ENCODE data around the gene PHLDB3. TPM values are rescaled to one million over a fixed set of nuclear protein-coding genes. Genes with fewer than 3 reads are reported as not detected.

Gene PHLDB3
- 4.1 and 6.3 TPM in 2 replicates for total RNA-seq

DNA sequence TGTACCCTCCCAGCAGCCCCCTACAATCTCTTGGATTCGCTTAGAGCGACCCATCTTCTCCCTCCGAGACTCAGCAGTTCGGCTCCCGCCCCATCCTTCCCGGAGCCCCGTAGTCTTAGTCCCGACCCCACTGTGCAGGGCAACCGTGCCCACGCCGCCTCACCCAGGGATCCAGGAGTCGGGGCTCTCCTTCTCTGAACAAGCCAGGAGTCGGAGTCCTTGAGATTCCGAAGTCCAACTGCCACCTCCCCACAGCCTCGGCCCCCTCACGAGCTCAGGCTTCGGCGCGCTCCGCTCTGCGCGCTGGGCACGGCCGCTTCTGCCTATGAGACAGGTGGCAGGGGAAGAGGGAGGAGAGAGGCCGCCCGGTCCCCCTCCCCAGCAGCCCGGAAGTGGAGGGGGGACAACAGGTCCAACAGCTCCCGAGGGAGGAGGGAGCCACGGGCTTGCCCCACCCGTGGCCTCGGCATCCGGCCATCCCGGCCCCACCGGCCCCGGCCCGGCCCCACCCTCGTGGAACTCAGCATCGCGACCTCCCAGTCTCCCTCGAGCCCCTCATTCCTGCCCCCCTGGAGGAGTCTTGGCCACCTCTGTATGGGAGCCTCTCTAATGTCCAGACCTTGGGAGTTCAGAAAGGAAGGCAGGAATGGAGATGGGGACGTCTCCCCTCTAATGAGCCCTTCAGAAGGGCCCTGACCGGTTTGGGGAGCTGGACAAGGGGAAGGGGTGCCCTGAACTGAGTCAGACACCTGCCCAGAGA is at the start of gene PHLDB3:
PHLDB3 (minus strand) TSS at position 321 of the 760 bp plus-strand sequence. CDS start 628 bp downstream, outside the sequence.

DNA sequence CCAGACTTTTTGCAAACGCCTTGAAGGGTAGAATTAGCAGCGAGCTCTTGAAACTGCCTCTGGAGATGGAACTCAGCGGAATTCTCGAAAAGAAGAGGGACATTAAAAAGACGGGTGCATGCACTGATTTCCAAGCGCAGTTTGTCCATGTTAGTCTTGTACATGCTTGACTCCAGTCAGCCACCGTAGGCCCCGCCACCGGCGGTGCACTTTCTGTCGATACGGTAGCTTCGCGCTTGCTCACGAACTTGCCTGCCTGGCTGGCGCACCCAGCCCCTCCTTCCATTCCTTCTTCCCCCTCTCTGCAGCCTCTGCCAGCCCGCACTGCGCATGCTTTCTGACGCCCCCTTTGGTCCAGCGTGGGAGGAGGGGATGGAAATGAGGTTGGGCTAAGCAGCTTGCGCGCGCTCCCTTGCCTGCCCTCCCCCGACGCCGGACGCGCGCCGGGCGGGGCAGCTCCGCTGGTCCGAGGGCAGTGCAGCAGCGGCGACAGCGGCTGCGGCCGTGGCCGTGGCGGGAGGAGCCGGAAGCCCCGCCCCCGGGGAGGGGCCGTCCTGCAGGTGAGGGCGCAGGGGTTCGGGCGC is 28.5 kb upstream of the PHLDB3 start, which contains the start of gene ZNF575:
ZNF575 (plus strand) TSS at position 227 of the 584 bp plus-strand sequence. CDS start 1,235 bp downstream, outside the sequence.

DNA sequence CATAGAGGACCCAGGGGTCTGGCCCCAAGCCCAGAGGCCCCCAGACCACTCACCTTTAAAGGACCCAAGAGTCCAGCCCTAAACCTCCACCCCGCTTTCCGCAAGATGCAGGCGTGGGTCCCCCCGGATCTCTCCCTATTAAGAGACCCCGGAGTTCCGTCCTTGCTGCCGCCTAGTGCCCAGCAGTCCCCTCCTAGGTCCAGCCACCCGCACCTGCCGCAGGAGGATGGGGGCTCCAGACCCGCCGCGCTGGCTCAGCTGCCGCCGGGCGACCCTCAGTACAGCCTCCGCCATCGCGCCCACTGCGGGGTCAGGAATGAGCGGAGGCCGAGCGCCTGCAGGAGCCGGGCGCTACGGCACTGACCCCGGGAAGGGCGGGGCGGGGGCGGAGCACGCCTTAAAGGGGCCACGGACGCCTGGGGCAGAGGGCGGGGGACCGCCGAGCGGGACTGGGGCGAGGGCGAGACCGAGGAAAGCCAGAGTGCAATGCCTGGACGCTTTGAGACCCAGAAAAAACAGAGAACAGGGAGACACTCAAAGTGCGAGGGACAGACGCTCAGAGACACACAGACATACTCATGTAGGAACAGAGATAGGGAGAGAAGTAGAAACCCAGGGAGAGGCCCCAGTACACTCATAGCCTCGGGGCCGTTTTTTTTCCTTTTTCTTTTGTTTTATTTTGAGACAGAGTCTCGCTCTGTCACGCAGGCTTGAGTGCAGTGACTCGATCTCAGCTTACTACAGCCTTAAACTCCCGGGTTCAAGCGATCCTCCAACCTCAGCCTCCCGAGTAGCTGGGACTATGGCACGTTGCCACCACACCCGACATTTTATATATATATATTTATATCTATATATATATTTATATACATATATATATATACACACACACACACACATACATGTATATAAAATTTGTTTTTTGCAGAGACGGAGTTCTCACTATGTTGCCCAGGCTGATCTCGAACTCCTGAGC is 22.6 kb upstream of the PHLDB3 start, which contains the start of gene ETHE1:
ETHE1 (minus strand) TSS at position 318 of the 976 bp plus-strand sequence; CDS start at position 294, 24 bp downstream.

DNA sequence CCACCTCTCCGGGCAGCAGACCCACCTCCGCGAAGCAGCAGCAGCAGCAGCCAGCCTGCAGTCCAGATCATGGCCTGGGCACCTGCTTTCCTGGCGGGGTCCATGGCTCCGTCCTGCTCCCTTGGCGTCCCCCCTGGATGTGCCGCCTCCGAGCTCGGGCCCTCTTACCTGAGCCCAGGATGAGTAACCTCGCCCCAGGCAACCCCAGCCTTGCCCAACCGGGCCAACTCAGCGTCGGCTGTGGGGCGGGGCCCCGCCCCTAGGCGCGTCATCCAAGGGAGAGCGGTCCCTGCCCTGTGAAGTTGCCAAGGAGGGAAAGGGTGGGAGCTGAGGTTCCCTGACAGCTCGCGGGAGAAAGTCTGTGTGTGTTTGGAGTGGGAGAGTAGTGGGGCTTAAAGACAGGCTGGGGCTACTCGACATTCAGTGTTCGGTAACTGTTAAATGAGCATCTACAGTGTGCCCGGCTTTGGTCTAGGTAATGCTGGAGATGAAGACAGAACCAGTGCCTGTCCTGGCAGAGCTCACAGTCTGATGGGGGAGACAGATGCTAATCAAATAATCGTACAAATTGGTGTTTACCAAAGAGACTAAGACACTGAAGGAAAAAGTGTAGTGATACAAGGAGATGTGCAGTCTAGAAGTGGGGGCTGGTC is 39.0 kb downstream of the PHLDB3 start, which contains the start of gene LYPD3:
LYPD3 (minus strand) TSS at position 141 of the 653 bp plus-strand sequence; CDS start at position 104, 37 bp downstream.

Other genes starting within 250 kb of the PHLDB3 start
- 0.13 TPM in 1 of 2 replicates, not detected in the other for gene PSG9, start 235.2 kb downstream of the PHLDB3 start, total RNA-seq
- gene CD177, start 151.1 kb downstream of the PHLDB3 start, total RNA-seq: not detected in 2 replicates
- gene TEX101, start 89.9 kb downstream of the PHLDB3 start, total RNA-seq: not detected in 2 replicates
- gene LYPD3, start 39.1 kb downstream of the PHLDB3 start, total RNA-seq: 0.38 TPM in 1 of 2 replicates, not detected in the other
- gene ETHE1, start 22.5 kb upstream of the PHLDB3 start, total RNA-seq: 61.3 and 106 TPM in 2 replicates
- 0.16 and 0.76 TPM in 2 replicates for gene ZNF575, start 28.4 kb upstream of the PHLDB3 start, total RNA-seq
- gene XRCC1, start 70.8 kb upstream of the PHLDB3 start, total RNA-seq: 34.4 and 45.0 TPM in 2 replicates
- 1.3 and 4.6 TPM in 2 replicates for gene PINLYP, start 71.1 kb upstream of the PHLDB3 start, total RNA-seq
- gene IRGQ, start 91.4 kb upstream of the PHLDB3 start, total RNA-seq: 19.4 and 26.5 TPM in 2 replicates
- gene ZNF576, start 91.8 kb upstream of the PHLDB3 start, total RNA-seq: 8.9 and 16.0 TPM in 2 replicates
- gene SRRM5, start 107.3 kb upstream of the PHLDB3 start, total RNA-seq: 0.16 and 0.25 TPM in 2 replicates
- gene ZNF428, start 114.9 kb upstream of the PHLDB3 start, total RNA-seq: 45.3 and 73.3 TPM in 2 replicates
- gene CADM4, start 135.1 kb upstream of the PHLDB3 start, total RNA-seq: 24.4 and 39.2 TPM in 2 replicates
- 40.7 and 139 TPM in 2 replicates for gene PLAUR, start 165.4 kb upstream of the PHLDB3 start, total RNA-seq
- gene IRGC, start 211.3 kb upstream of the PHLDB3 start, total RNA-seq: not detected in 2 replicates

Measured in mesangial cell (primary cell).